SK-N-SH (cell line): ENCODE results near the gene TERT. TPM values are rescaled to one million over a fixed set of nuclear protein-coding genes. Genes with fewer than 3 reads are reported as not detected.

Experiments used
- CTCF ChIA-PET: fragments of 300-600, 350-600 bp; formaldehyde crosslinking; extraction: SDS; loops from one replicate; lab custom pipeline; 2021; lab: Yijun Ruan, JAX
- POLR2A ChIA-PET: fragments of 350-600 bp; sonication (Branson Sonifier 250); formaldehyde crosslinking; extraction: SDS; loops from one replicate; lab custom pipeline; 2020; ENCODE audit warnings: antibody characterized with exemption, inconsistent platforms; lab: Yijun Ruan, JAX
- DNase-seq: peaks from one replicate; pipeline ENCODE4 v3.0.0; 2012
- H2AFZ ChIP-seq: fragments of 200-600 bp; sonication (generic); 2 replicates; pipeline ENCODE4 v1.8.1; 2016; ENCODE audit warnings: antibody characterized with exemption, mild to moderate bottlenecking, low read depth
- H3F3A ChIP-seq: fragments of 200-600 bp; sonication (generic); replicated peaks from 2 replicates; pipeline ENCODE3; 2016; ENCODE audit warnings: antibody characterized with exemption, mild to moderate bottlenecking; ENCODE audit not compliant: insufficient read depth
- H3K27ac ChIP-seq, 2 experiments: fragments of 200-500 bp in 1 of 2; fragments of 200-600 bp in 1 of 2; sonication (Bioruptor generic) in 1 of 2; sonication (generic), shearing (Covaris generic) in 1 of 2; 2 replicates each; pipeline versions ENCODE4 v1.5.1 to v1.6.1; 2014 to 2016; ENCODE audit warnings: low read depth in 2 of 2, inconsistent platforms in 1 of 2, low read length in 1 of 2, mild to moderate bottlenecking in 1 of 2, mixed read lengths in 1 of 2
- H3K27me3 ChIP-seq: fragments of 200-600 bp; sonication (generic), shearing (Covaris generic); 2 replicates; pipeline ENCODE4 v1.6.1; 2016; ENCODE audit warnings: mixed run types; ENCODE audit not compliant: insufficient read depth
- H3K36me3 ChIP-seq, 2 experiments: fragments of 200-500 bp in 1 of 2; fragments of 200-600 bp in 1 of 2; sonication (Bioruptor generic) in 1 of 2; sonication (generic) in 1 of 2; replicated peaks in 1 of 2; 2 replicates each; pipeline versions ENCODE3 to v1.5.1; 2014 to 2016; ENCODE audit warnings: low read length in 1 of 2, mild to moderate bottlenecking in 1 of 2; ENCODE audit not compliant: insufficient read depth in 2 of 2, control insufficient read depth in 1 of 2
- H3K4me1 ChIP-seq, 2 experiments: fragments of 200-500 bp in 1 of 2; fragments of 200-600 bp in 1 of 2; sonication (Bioruptor generic) in 1 of 2; sonication (generic), shearing (Covaris generic) in 1 of 2; 2 replicates each; pipeline versions ENCODE4 v1.5.1 to v1.6.1; 2014 to 2016; ENCODE audit warnings: low read depth in 1 of 2, low read length in 1 of 2, mixed run types in 1 of 2; ENCODE audit not compliant: insufficient read depth in 2 of 2, control insufficient read depth in 1 of 2
- H3K4me2 ChIP-seq: fragments of 200-600 bp; sonication (generic), shearing (Covaris generic); 2 replicates; pipeline ENCODE4 v1.6.1; 2017; ENCODE audit warnings: mixed run types
- H3K4me3 ChIP-seq, 2 experiments: fragments of 200-500 bp in 1 of 2; fragments of 200-600 bp in 1 of 2; sonication (Bioruptor generic) in 1 of 2; sonication (generic), shearing (Covaris generic) in 1 of 2; 2 replicates each; pipeline versions ENCODE4 v1.5.1 to v1.8.1; 2014 to 2016; ENCODE audit warnings: low read depth in 2 of 2, inconsistent platforms in 1 of 2, low read length in 1 of 2, mild to moderate bottlenecking in 1 of 2, mixed read lengths in 1 of 2, moderate library complexity in 1 of 2
- H3K79me2 ChIP-seq: fragments of 200-600 bp; sonication (generic); 2 replicates; pipeline ENCODE4 v1.8.1; 2017; ENCODE audit warnings: mild to moderate bottlenecking; ENCODE audit not compliant: insufficient read depth
- H3K9ac ChIP-seq: fragments of 200-600 bp; sonication (generic); 2 replicates; pipeline ENCODE4 v1.6.1; 2017; ENCODE audit warnings: mixed run types
- H3K9me2 ChIP-seq: fragments of 200-600 bp; sonication (generic); 2 replicates; pipeline ENCODE4 v1.6.1; 2017; ENCODE audit warnings: mixed run types
- H3K9me3 ChIP-seq: fragments of 200-600 bp; sonication (generic); 2 replicates; pipeline ENCODE4 v1.6.1; 2017; ENCODE audit warnings: mixed run types, mild to moderate bottlenecking, moderate library complexity
- H4K20me1 ChIP-seq: fragments of 200-600 bp; sonication (generic); 2 replicates; pipeline ENCODE4 v1.6.1; 2017; ENCODE audit warnings: mild to moderate bottlenecking, mixed run types; ENCODE audit not compliant: insufficient read depth
- CHD2 ChIP-seq: fragments of 150-350 bp; IDR thresholded peaks from 2 replicates; pipeline ENCODE4 v1.6.1; 2018; ENCODE audit warnings: low read length; ENCODE audit not compliant: partially characterized antibody
- EP300 ChIP-seq, 2 experiments: IDR thresholded peaks; 2 replicates each; pipeline versions ENCODE4 v1.4.0 to v1.6.1; 2012; ENCODE audit warnings: borderline replicate concordance in 1 of 2, low read depth in 1 of 2, low read length in 1 of 2
- EZH2phosphoT487 ChIP-seq: fragments of 200-600 bp; sonication (generic); IDR thresholded peaks from 2 replicates; pipeline ENCODE4 v1.6.1; 2017; ENCODE audit warnings: low read depth, mixed run types, mild to moderate bottlenecking, antibody characterized with exemption, moderate library complexity, borderline replicate concordance
- FOXJ3 ChIP-seq: sonication (generic); formaldehyde crosslinking; IDR thresholded peaks from 2 replicates; pipeline ENCODE4 v1.5.1; 2020; ENCODE audit warnings: mild to moderate bottlenecking, missing genetic modification reagents
- FOXM1 ChIP-seq: IDR thresholded peaks from 2 replicates; pipeline ENCODE4 v1.4.0; 2012; ENCODE audit warnings: low read depth, mild to moderate bottlenecking
- GABPA ChIP-seq: IDR thresholded peaks from 2 replicates; pipeline ENCODE4 v1.4.0; 2012; ENCODE audit warnings: low read depth, mild to moderate bottlenecking
- MEF2A ChIP-seq: IDR thresholded peaks from 2 replicates; pipeline ENCODE4 v1.4.0; 2012; ENCODE audit warnings: low read depth, borderline replicate concordance
- NFIC ChIP-seq: IDR thresholded peaks from 2 replicates; pipeline ENCODE4 v1.4.0; 2012; ENCODE audit warnings: borderline replicate concordance
- NRF1 ChIP-seq: IDR thresholded peaks from 2 replicates; pipeline ENCODE4 v1.6.1; 2012; ENCODE audit warnings: low read depth, mild to moderate bottlenecking, low read length
- RAD21 ChIP-seq: IDR thresholded peaks from 2 replicates; pipeline ENCODE4 v1.6.1; 2012; ENCODE audit warnings: mild to moderate bottlenecking, low read length
- RCOR1 ChIP-seq: fragments of 150-350 bp; IDR thresholded peaks from 2 replicates; pipeline ENCODE4 v1.6.1; 2017; ENCODE audit warnings: antibody characterized with exemption, low read length
- RFX5 ChIP-seq: IDR thresholded peaks from 2 replicates; pipeline ENCODE4 v1.6.1; 2012; ENCODE audit warnings: mild to moderate bottlenecking, improper control_type of control experiment, low read length
- TCF12 ChIP-seq: IDR thresholded peaks from 2 replicates; pipeline ENCODE4 v1.4.0; 2012
- TEAD4 ChIP-seq: IDR thresholded peaks from 2 replicates; pipeline ENCODE4 v1.4.0; 2012; ENCODE audit warnings: mild to moderate bottlenecking, borderline replicate concordance; ENCODE audit not compliant: insufficient read depth
- ZBTB33 ChIP-seq: IDR thresholded peaks from 2 replicates; pipeline ENCODE4 v1.4.0; 2012; ENCODE audit warnings: low read depth, borderline replicate concordance
- WGBS: methylation state at CpG from one replicate; pipeline ENCODE4 v1.1.6; 2017; ENCODE audit warnings: low lambda C conversion rate; 5-methylcytosine and 5-hydroxymethylcytosine counted together
- polyA plus RNA-seq, 3 experiments: library from polyadenylated mRNA; depleted of rRNA; stranded (reverse); fragments of >200 nt; gene quantifications; 2 replicates each; pipeline ENCODE4 v1.2.3, GENCODE V29; 2012
- TF ChIP-seq, protein P1 (sequence below): IDR thresholded peaks from 2 replicates; pipeline ENCODE4 v1.4.0; 2012; ENCODE audit warnings: low read depth
- TF ChIP-seq, protein P2 (sequence below): IDR thresholded peaks from 2 replicates; pipeline ENCODE4; 2012
- TF ChIP-seq, protein P3 (sequence below): fragments of 200-600 bp; sonication (generic); IDR thresholded peaks from 2 replicates; pipeline ENCODE4 v1.6.1; 2017; ENCODE audit warnings: antibody characterized with exemption, mild to moderate bottlenecking, moderate library complexity
- TF ChIP-seq, protein P4 (sequence below): fragments of 150-350 bp; IDR thresholded peaks from 2 replicates; pipeline ENCODE4 v1.6.1; 2017; ENCODE audit warnings: antibody characterized with exemption, low read length, low read depth, borderline replicate concordance

TERT gene
- polyA plus RNA-seq, 1 of the 3 experiments (the other 2 are of a cell fraction): 2.4 TPM

DNA sequence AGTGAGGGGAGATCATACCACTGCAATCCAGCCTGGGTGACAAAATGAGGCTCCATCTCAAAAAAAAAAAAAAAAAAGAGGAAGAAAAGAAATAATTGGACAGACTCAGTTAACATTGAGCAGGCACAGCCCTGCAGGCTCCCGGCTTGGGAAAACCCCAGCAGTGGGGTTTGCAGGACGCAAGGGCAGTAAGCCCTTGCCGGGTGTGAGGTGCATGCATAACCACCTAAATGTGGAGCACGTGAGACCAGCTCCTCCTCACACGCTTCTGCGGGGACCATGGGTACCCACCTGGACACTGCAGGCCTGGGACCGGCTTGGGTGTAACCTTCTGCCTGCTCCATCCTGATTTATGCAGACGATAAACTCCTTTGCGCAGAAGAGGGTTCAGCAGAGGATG is 74.5 kb downstream of the TERT start:
- POLR2A ChIA-PET: no interaction called here
- no peaks in the 10 kb centered on the region for H3K9me3 ChIP-seq

More for the DNA sequence above, 74.5 kb downstream of the TERT start:
- no peaks in the 10 kb centered on the region for H4K20me1 ChIP-seq
- 45% methylated on average over 8 of the region's 9 CpGs for WGBS
- H3K79me2 ChIP-seq: no peaks in the 10 kb centered on the region
- H3K9ac ChIP-seq: no peak overlapping the region
- H3K4me3 ChIP-seq: no peak overlapping the region
- no peaks in the 10 kb centered on the region; the same call in 1 of the 2 replicates for H3K27me3 ChIP-seq
- no peaks in the 10 kb centered on the region for H3K36me3 ChIP-seq
- H2AFZ ChIP-seq: no peak overlapping the region
- no peaks in the 10 kb centered on the region for H3K9me2 ChIP-seq
- CTCF ChIA-PET: no interaction called here
- H3K4me2 ChIP-seq: no peak overlapping the region
- DNase-seq: no peak
- TF ChIP-seq TCF12 (no peak), NRF1 (no peak), ZBTB33 (no peak), FOXJ3 (no peak), MEF2A (no peak), RAD21 (no peak), TEAD4 (no peak), GABPA (no peak), EZH2phosphoT487 (no peak), NFIC (no peak), RCOR1 (no peak), CHD2 (no peak), EP300 (IDR thresholded peaks at IDR 0.05; ENCODE audit: borderline replicate concordance in 1 of 2, low read depth in 1 of 2, low read length in 1 of 2) (no peak), FOXM1 (no peak), RFX5 (no peak)
- TF ChIP-seq, protein P1, sequence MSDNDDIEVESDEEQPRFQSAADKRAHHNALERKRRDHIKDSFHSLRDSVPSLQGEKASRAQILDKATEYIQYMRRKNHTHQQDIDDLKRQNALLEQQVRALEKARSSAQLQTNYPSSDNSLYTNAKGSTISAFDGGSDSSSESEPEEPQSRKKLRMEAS: no peak
- TF ChIP-seq, protein P2, sequence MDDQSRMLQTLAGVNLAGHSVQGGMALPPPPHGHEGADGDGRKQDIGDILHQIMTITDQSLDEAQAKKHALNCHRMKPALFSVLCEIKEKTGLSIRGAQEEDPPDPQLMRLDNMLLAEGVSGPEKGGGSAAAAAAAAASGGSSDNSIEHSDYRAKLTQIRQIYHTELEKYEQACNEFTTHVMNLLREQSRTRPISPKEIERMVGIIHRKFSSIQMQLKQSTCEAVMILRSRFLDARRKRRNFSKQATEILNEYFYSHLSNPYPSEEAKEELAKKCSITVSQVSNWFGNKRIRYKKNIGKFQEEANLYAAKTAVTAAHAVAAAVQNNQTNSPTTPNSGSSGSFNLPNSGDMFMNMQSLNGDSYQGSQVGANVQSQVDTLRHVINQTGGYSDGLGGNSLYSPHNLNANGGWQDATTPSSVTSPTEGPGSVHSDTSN: no peak
- TF ChIP-seq, protein P3, sequence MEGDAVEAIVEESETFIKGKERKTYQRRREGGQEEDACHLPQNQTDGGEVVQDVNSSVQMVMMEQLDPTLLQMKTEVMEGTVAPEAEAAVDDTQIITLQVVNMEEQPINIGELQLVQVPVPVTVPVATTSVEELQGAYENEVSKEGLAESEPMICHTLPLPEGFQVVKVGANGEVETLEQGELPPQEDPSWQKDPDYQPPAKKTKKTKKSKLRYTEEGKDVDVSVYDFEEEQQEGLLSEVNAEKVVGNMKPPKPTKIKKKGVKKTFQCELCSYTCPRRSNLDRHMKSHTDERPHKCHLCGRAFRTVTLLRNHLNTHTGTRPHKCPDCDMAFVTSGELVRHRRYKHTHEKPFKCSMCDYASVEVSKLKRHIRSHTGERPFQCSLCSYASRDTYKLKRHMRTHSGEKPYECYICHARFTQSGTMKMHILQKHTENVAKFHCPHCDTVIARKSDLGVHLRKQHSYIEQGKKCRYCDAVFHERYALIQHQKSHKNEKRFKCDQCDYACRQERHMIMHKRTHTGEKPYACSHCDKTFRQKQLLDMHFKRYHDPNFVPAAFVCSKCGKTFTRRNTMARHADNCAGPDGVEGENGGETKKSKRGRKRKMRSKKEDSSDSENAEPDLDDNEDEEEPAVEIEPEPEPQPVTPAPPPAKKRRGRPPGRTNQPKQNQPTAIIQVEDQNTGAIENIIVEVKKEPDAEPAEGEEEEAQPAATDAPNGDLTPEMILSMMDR: no peak
- TF ChIP-seq, protein P4, sequence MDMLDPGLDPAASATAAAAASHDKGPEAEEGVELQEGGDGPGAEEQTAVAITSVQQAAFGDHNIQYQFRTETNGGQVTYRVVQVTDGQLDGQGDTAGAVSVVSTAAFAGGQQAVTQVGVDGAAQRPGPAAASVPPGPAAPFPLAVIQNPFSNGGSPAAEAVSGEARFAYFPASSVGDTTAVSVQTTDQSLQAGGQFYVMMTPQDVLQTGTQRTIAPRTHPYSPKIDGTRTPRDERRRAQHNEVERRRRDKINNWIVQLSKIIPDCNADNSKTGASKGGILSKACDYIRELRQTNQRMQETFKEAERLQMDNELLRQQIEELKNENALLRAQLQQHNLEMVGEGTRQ: no peak
- H3F3A ChIP-seq: peaks cover 6% of the 10 kb centered on the region
- no peaks in the 10 kb centered on the region for H3K4me1 ChIP-seq
- no peak overlapping the region for H3K27ac ChIP-seq
